Vagina (tissue), 2 donors: ENCODE measurements around the gene CAST. TPM values are rescaled to one million over a fixed set of nuclear protein-coding genes. Genes with fewer than 3 reads are reported as not detected.

Experiments
- DNase-seq, 2 donors: peaks; one replicate each; pipeline ENCODE4 v3.0.0-alpha.2; 2017; ENCODE audit errors: extremely low spot score in 2 of 2
- H3K27ac ChIP-seq: fragments of 200-600 bp; sonication (generic); one replicate; pipeline ENCODE4 v1.5.1; 2019
- H3K27me3 ChIP-seq: fragments of 200-600 bp; sonication (generic); one replicate; pipeline ENCODE4 v1.5.1; 2019
- H3K36me3 ChIP-seq, 2 donors: fragments of 200-600 bp; sonication (generic); one replicate each; pipeline ENCODE4 v1.5.1; 2017 to 2019
- H3K4me1 ChIP-seq: fragments of 200-600 bp; sonication (generic); one replicate; pipeline ENCODE4 v1.5.1; 2019
- H3K4me3 ChIP-seq, 2 donors: fragments of 200-600 bp; sonication (generic); 1 replicate in 1 of 2; 2 replicates in 1 of 2; pipeline ENCODE4 v1.5.1; 2016 to 2019
- H3K9me3 ChIP-seq: fragments of 200-600 bp; sonication (generic); one replicate; pipeline ENCODE4 v1.5.1; 2019
- POLR2A ChIP-seq, 2 donors: fragments of 450-650 bp; IDR thresholded peaks; one replicate each; pipeline ENCODE4 v1.6.1; 2017; ENCODE audit warnings: antibody characterized with exemption in 2 of 2, mild to moderate bottlenecking in 2 of 2, moderate library complexity in 2 of 2
- POLR2AphosphoS5 ChIP-seq, 2 donors: sonication (generic); formaldehyde crosslinking; IDR thresholded peaks; one replicate each; pipeline ENCODE4 v1.9.0; 2017; ENCODE audit warnings: antibody characterized with exemption in 2 of 2, mild to moderate bottlenecking in 2 of 2, low read depth in 1 of 2; ENCODE audit not compliant: insufficient read depth in 1 of 2
- intact Hi-C: fragments of 100-400 bp; cut with DNase I; formaldehyde crosslinking; loops from one replicate; pipeline ENCODE4 v1.15.1; 2023
- total RNA-seq: library from RNA; depleted of rRNA; stranded (reverse); fragments of >200 nt; gene quantifications from one replicate; pipeline ENCODE4 v1.2.3, GENCODE V29; 2016
- TF ChIP-seq, protein P1 (sequence below), 3 experiments: fragments of 450-650 bp in 2 of 3; fragments of 200-600 bp in 1 of 3; sonication (generic) in 1 of 3; IDR thresholded peaks; one replicate each; pipeline ENCODE4 v1.5.1; 2017 to 2019; ENCODE audit warnings: antibody characterized with exemption in 3 of 3, mild to moderate bottlenecking in 2 of 3, moderate library complexity in 2 of 3

The CAST gene
- total RNA-seq, 1 donor from 2014 or later = 309 TPM

DNA sequence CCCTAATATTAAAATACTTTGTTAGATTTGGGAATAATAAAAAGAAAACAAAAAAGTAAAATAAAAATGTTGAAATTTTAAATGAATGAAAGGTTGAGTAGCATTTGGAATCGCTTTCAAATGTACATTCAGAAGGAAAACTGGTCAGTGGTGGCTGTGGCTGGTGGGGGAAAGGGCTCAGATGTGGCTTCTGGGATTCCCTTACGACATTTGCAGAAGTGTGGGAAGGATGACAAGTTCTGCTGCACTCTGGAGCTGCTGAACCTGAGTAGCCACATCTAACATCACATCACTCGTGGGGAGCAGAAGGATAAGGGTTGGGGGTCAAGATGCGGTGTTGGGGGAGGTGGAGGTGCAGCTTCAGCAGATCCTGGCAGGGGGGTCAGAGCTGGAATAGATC, 25.6 kb upstream of the CAST start:
- TF ChIP-seq, protein P1, sequence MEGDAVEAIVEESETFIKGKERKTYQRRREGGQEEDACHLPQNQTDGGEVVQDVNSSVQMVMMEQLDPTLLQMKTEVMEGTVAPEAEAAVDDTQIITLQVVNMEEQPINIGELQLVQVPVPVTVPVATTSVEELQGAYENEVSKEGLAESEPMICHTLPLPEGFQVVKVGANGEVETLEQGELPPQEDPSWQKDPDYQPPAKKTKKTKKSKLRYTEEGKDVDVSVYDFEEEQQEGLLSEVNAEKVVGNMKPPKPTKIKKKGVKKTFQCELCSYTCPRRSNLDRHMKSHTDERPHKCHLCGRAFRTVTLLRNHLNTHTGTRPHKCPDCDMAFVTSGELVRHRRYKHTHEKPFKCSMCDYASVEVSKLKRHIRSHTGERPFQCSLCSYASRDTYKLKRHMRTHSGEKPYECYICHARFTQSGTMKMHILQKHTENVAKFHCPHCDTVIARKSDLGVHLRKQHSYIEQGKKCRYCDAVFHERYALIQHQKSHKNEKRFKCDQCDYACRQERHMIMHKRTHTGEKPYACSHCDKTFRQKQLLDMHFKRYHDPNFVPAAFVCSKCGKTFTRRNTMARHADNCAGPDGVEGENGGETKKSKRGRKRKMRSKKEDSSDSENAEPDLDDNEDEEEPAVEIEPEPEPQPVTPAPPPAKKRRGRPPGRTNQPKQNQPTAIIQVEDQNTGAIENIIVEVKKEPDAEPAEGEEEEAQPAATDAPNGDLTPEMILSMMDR (IDR thresholded peaks at IDR 0.05) = no peak
- TF ChIP-seq POLR2AphosphoS5 (IDR thresholded peaks at IDR 0.05; ENCODE audit: insufficient read depth in 1 of 2, low read depth in 1 of 2) = no peak
- no peak overlapping the region for H3K4me3 ChIP-seq
- no peak for DNase-seq
- H3K9me3 ChIP-seq = no peaks in the 10 kb centered on the region
- intact Hi-C loops = no loop called here
- no peaks in the 10 kb centered on the region for H3K4me1 ChIP-seq
- no peak overlapping the region for H3K27ac ChIP-seq
- H3K27me3 ChIP-seq = no peaks in the 10 kb centered on the region
- H3K36me3 ChIP-seq = no peaks in the 10 kb centered on the region

DNA sequence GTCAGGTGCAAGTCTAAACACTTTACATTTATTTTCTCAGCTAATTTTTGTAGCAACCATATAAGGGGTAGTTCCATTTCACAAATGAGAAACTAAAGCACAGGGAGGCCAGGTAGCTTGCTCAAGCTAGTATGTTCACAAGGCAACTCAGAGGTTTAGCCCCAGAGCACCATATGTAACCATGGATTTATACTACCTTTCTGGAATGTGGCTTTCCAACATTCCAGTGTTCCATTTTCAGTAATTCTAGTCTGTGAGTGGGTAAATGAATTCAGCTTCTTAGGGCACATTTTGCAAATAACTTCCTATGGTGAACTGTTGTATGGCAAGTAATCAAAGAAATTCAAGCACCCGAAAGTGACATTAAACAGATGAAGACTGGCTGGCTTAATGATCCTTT, 25.0 kb upstream of the CAST start:
- Histone ChIP-seq H3K27ac (no peak overlapping the region), H3K4me3 (no peak overlapping the region), H3K4me1 (no peaks in the 10 kb centered on the region), H3K36me3 (no peaks in the 10 kb centered on the region), H3K9me3 (no peaks in the 10 kb centered on the region), H3K27me3 (no peaks in the 10 kb centered on the region)
- no peak for DNase-seq
- TF ChIP-seq POLR2A (IDR thresholded peaks at IDR 0.05) = no peak
- TF ChIP-seq POLR2AphosphoS5 (IDR thresholded peaks at IDR 0.05; ENCODE audit: insufficient read depth in 1 of 2, low read depth in 1 of 2) = no peak
- TF ChIP-seq, protein P1 (IDR thresholded peaks at IDR 0.05) = no peak
- intact Hi-C loops = no loop called here

DNA sequence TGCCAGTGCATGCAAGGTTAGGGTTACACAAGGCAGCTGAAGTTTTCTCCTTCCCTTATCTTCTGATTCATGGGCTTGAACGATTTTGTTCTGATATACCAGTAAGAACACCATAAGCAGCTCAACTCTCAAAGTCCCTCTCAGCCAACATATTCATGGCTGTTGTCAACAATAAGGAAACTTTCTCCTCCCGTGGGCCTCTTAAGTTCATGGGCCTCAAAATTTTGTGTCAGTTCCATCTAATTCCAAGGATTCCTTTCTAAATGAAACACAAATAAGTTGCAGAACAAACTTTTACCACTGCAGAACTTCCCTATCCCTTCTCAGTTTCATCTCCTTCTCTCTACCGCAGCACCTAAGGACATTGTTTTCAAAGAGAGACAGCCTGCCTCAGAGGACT, 23.6 kb upstream of the CAST start:
- TF ChIP-seq POLR2AphosphoS5 (IDR thresholded peaks at IDR 0.05; ENCODE audit: insufficient read depth in 1 of 2, low read depth in 1 of 2) (no peak), POLR2A (IDR thresholded peaks at IDR 0.05) (no peak)
- TF ChIP-seq, protein P1 (IDR thresholded peaks at IDR 0.05) = no peak
- intact Hi-C loops = no loop called here
- Histone ChIP-seq H3K4me3 (no peak overlapping the region), H3K36me3 (no peaks in the 10 kb centered on the region), H3K4me1 (no peaks in the 10 kb centered on the region), H3K9me3 (no peaks in the 10 kb centered on the region), H3K27me3 (no peaks in the 10 kb centered on the region), H3K27ac (no peak overlapping the region)
- DNase-seq = no peak

DNA sequence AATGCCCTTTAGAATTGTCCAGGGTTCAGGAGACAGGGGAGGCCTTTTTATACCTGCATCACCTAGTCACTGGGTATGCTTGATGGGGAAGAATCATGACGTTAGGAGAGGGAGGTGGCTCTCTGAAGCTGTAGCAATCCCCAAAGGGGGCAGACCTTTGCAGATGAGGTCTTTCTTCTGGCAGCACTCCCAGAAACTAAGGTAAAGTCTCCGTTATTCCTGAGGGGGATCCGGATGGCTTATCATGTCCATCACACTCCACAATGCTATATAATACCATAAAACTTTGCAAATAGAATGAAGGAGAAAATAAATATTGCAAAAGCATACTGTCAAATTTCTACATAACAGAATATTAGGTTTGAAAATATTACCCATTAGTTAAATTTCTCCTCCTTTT, 21.5 kb upstream of the CAST start:
- no peak overlapping the region for H3K27ac ChIP-seq
- no peaks in the 10 kb centered on the region for H3K4me1 ChIP-seq
- no peaks in the 10 kb centered on the region for H3K27me3 ChIP-seq
- H3K9me3 ChIP-seq = no peaks in the 10 kb centered on the region
- H3K36me3 ChIP-seq = no peaks in the 10 kb centered on the region
- H3K4me3 ChIP-seq = no peak overlapping the region
- DNase-seq = no peak
- intact Hi-C loops = no loop called here
- TF ChIP-seq, protein P1 (IDR thresholded peaks at IDR 0.05) = no peak
- TF ChIP-seq POLR2A (IDR thresholded peaks at IDR 0.05) (no peak), POLR2AphosphoS5 (IDR thresholded peaks at IDR 0.05; ENCODE audit: insufficient read depth in 1 of 2, low read depth in 1 of 2) (no peak)

DNA sequence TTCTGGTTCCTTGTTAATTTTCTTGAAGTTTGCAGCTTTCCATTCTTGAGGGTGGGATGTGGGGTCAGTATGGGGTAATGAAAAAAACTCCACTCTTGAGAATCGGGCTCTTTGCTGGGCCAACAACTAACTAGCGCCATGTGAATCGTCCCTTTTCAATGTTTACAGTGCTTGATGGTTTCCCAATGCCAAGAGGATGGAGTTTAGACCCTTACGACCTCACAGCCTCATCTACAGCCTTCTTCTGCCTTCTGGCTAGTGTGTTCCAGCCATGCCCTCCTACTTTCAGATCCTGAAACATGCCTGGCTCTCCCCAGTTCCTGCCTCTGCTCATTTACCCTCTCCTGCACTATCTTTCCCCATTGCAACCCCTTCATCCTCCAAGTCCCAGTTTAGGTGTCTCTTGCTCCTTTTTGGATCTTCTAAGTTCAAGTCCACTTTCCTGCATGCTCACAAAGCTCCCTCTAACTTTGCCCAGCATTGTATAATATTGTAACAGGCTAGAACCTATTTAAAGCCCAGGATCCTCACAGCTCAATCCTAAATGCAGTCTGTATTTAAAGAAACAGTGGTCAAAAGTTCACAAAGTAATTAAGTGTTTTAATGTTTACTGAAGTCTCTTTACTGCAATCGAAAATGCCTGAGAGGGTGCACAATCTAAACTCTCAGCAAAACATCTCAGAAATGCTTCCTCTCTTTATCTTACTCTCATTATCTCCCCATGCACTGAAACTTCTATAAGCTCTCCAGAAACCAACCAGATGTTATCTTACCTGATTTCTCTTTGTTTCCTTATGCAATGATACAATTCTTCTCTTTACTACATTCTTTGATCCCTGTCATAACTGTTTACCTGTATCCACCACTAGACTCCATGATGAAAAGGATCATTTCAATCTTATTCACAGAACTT, 20.6 kb upstream of the CAST start:
- TF ChIP-seq, protein P1 (IDR thresholded peaks at IDR 0.05) = no peak
- TF ChIP-seq POLR2AphosphoS5 (IDR thresholded peaks at IDR 0.05; ENCODE audit: insufficient read depth in 1 of 2, low read depth in 1 of 2) (no peak), POLR2A (IDR thresholded peaks at IDR 0.05) (no peak)
- H3K9me3 ChIP-seq = no peaks in the 10 kb centered on the region
- no peaks in the 10 kb centered on the region for H3K36me3 ChIP-seq
- no peak for DNase-seq
- no peak overlapping the region for H3K27ac ChIP-seq
- intact Hi-C loops = no loop called here
- no peak overlapping the region for H3K4me3 ChIP-seq
- no peaks in the 10 kb centered on the region for H3K27me3 ChIP-seq
- no peaks in the 10 kb centered on the region for H3K4me1 ChIP-seq
